NCI-H2227 (cell line): ENCODE data around the gene ARMH4.
A peak's percentile ranks its signal among the peaks of the same experiment; 100 is the strongest.
"Not testable (repeated sequence)": the region's sequence is repeated elsewhere in the genome, so short reads cannot be mapped to it uniquely, and the experiment has no call there.

Source experiments
- DNase-seq: peaks from one replicate; lab custom pipeline; 2025; ENCODE audit not compliant: unreplicated experiment; lab: John Stamatoyannopoulos, UW

The ARMH4 gene

GRCh38 chr14:58145936-58146335 is 6.1 kb downstream of the ARMH4 start:
- no peak for DNase-seq

GRCh38 chr14:58143106-58143505 is 8.9 kb downstream of the ARMH4 start:
- no peak for DNase-seq

GRCh38 chr14:58141893-58142292 is 10.1 kb downstream of the ARMH4 start:
- no peak for DNase-seq

GRCh38 chr14:58138714-58139482 is 13.1 kb downstream of the ARMH4 start:
- DNase-seq = no peak

GRCh38 chr14:58138031-58138713 is 13.8 kb downstream of the ARMH4 start:
- no peak for DNase-seq

GRCh38 chr14:58133739-58134138 is 18.3 kb downstream of the ARMH4 start:
- no peak for DNase-seq

GRCh38 chr14:58131386-58131785 is 20.6 kb downstream of the ARMH4 start:
- DNase-seq = no peak

GRCh38 chr14:58130116-58130782 is 21.8 kb downstream of the ARMH4 start:
- DNase-seq = no peak

GRCh38 chr14:58129208-58129607 is 22.8 kb downstream of the ARMH4 start:
- DNase-seq = no peak

GRCh38 chr14:58128416-58128815 is 23.6 kb downstream of the ARMH4 start:
- DNase-seq = no peak

- not testable (repeated sequence) for DNase-seq
Measured at GRCh38 chr14:58122546-58122945, 29.5 kb downstream of the ARMH4 start.

- DNase-seq = no peak
Measured at GRCh38 chr14:58121530-58122186, 30.4 kb downstream of the ARMH4 start.

GRCh38 chr14:58119381-58119780 is 32.6 kb downstream of the ARMH4 start:
- no peak for DNase-seq

GRCh38 chr14:58118097-58118815 is 33.8 kb downstream of the ARMH4 start:
- DNase-seq = no peak

GRCh38 chr14:58109744-58110143 is 42.3 kb downstream of the ARMH4 start:
- DNase-seq = no peak

- no peak for DNase-seq
Measured at GRCh38 chr14:58108717-58109116, 43.3 kb downstream of the ARMH4 start.

GRCh38 chr14:58107947-58108552 is 44.0 kb downstream of the ARMH4 start:
- DNase-seq = peak; percentile 65

- no peak for DNase-seq
Measured at GRCh38 chr14:58107041-58107440, 45.0 kb downstream of the ARMH4 start.

GRCh38 chr14:58106446-58106845 is 45.6 kb downstream of the ARMH4 start:
- DNase-seq = no peak

- DNase-seq = no peak
Measured at GRCh38 chr14:58104808-58105207, 47.2 kb downstream of the ARMH4 start.
